Stimulated activated CD8-positive, alpha-beta memory T cell treated with anti-CD3 and anti-CD28 coated beads, Interleukin-4, amount 100 ng/mL, for 1 hour (primary cell): ENCODE results near the gene MYO1E.
"Not testable (repeated sequence)": the region's sequence is repeated elsewhere in the genome, so short reads cannot be mapped to it uniquely, and the experiment has no call there.

Experiments used
- DNase-seq, 2 donors: peaks; one replicate each; pipeline ENCODE4 v3.0.0-alpha.2; 2020; ENCODE audit warnings: low read depth in 2 of 2, low spot score in 1 of 2

MYO1E gene

DNA sequence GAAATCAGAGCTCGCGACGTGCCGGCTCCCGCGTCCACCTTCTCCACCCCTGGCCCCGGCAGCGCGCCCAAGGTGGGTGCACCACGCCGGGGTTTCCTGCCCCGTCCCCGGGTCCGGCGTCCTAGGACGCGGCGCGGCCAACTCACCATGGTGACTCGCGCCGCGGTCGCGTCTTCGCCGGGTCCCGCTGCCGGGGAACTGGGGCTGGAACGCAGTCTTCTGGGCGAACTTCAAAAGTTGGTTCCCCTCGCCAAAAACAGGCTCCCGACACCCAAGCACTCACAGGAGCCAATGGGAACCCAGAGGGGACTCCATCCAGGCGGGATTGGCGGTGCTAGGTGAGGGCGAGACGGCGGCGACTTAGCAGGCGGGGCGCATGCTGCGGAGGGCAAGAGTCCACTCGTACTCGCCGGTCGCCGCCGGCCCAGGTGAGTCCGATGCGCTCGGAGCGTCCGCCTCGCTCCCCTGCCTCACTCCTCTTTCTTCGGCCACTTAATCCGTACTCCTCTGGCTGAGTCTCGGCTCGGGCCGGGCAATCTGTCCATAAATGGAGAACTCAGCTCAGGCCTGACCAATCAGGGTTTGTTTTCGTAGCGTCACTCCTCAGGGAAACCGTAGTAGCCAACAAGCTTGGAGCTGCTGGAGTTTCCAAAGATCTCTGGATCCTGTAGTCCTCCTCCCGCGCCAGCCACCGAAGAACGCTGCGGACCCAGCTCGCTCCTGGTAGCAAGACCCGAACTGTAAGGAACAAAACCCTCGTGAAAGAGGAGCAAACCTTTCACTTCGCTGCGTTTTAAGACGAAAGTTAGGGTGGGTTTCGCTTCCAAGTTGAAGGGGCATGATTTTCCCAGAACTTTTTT lies at the start of gene MYO1E:
TSS of gene MYO1E (minus strand) at position 520 of the 860 bp plus-strand sequence. CDS start at position 149, 371 bp downstream.
- DNase-seq: peak in 1 of 2 donors; percentile 8

DNA sequence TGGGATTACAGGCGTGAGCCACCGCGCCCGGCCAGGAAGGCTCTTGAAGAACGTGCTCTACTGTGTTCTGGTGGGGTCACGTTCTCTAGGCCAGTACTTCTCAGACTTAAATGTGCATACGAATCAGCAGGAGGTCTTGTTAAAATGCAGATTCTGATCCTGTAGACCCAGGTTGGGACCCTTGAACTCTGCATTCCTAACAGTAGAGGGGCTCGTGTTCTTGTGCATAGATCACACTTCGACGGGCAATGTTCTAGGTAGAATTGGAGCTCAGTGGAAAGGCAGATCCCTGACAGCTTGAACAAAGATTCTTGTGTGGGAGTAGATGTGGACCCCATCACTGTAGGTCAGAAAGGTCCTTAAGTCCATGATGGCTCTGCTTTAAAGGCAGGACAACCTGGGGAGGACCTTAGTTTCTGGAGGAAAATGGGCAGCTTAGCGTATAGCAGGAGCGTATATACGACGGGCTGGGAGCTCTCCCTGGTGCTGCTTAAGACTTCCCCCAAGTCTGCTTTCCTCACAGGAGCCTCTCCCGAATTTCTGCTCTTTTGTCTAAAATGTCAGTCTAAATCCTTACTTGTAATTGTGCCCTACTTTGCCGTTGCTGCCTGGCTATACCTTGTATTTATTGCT lies 48.4 kb upstream of the MYO1E start:
- no peak for DNase-seq

DNA sequence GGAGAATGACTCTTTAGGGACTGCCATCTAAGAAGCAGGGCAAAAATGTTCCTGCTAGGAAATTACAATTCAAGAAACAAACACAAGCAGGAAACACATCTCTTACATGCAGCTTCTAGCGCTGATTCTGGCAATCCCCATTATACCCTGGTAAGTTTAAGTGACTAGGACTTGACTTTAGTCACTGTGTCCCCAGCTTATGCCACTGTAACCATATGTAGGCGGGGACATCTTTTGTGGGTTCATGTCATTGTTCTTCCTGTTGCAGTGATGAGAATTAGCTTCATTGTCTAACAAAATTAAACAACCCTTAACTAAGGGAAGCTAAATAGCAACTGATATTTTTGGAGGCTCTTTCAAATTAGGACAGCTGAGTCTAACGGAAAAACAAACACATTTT lies 47.4 kb upstream of the MYO1E start:
- DNase-seq: no peak

DNA sequence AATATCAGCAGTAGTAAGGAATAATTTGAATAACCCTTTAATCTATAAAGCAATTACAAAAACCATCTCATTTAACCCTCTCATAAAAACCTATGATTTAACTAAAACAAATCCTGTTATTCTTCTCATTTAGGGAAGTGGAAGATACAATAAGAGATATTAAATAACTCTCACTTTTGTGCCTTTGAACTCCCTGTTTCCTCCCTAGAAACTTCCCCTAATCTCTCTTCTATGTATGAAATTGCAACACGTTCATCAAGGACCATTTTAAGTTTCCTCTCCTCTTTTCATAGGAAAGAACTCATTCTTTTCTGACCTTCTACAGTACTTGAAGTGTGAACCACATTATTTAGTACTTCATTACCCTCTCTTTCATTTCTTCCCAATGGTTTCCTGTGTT lies 46.5 kb upstream of the MYO1E start:
- no peak for DNase-seq

DNA sequence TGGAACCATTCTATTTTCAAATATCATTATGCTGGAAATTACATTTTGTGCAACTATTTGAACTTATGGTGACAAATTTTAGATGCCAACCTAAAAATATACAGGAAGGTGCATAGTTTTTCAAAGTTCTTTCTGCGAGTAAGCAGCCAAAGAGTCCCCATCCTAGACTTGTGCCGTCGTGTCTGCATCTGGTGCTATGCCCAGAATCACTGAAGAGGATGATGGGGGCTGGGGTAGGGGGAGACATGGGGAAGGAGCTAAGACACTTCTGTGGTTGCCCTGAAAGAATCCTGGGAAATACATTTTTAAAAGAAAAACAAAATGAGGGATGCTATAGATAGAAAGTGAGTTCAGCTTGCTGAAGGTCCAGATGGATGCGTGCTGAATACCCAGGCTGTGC lies 44.1 kb upstream of the MYO1E start:
- DNase-seq: no peak

DNA sequence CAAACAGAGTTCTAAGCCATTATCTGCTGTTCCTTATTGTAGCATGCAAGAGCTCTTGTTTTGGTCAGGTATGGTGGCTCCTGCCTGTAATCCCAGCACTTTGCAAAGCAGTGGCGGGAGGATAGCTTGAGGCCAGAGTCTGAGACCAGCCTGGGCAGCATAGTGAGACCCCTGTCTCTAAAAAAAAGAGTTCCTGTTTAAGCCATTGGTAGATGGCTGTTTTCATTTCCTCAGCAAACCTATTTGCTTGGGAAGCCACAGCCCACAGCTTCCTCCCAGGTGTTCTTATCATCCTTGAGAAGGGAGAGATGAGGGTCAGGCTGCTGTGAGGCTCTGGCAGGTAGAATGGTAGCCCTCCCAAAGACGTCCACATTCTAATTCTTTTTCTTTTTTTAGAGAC lies 40.9 kb upstream of the MYO1E start:
- DNase-seq: no peak

DNA sequence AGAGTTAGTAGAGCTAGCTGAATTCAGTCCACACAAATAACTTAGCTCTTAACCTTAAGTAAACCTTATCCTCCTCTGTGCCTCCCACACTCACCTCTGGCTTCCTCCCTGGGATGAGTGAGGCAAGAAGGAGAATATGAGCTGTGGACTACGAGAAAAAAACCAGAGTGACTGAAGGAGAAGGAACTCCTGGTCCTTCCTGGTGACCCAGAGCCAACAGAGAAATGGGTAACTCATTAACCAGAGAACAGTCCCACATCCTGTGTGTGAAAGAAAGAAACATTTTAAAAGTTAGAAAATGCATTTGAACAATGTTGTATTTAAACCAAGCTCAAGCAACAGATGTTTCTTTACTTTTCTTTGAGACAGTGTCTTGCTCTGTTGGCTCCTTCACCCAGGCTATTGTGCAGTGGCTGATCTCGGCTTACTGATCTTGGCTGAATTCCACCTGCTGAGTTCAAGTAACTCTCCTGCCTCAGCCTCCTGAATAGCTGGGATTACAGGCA lies 37.8 kb upstream of the MYO1E start:
- DNase-seq: no peak

DNA sequence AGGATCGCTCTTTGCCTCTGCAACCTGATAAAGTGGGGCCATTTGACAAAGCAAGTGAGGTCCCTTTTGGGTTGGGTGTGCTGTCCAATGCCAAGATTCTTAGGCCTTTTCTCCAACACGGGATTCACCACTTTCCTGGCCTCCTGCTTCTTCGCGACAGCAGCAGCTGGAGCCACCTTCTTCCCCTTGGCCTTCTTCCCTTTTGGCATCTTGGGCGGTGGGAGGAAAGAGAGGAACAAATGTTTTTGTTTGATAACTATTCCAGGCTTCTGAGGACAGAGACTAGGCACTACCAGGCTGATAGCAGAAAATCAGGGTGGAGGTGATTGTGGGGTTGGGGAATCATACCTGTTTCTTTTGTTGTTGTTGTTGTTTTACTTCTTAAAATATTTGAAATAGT lies 35.3 kb upstream of the MYO1E start:
- DNase-seq: no peak

DNA sequence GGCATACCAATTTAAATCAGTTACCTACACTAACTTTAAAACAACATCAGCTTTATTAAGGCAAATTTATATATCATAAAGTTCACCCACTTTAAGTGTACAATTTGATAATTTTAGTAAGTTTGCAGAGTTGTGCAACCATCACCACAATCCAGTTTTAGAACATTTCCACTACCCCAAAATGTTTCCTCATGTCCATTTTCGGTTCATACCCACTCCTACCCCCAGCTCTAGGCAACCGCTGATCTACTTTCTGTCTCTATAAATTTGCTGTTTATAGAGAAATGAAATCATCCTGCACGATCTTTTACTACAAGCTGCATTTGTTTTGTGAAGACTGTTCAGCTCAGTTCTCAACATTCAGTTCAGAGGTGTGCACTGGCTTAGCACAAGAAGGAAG lies 33.8 kb upstream of the MYO1E start:
- DNase-seq: no peak

DNA sequence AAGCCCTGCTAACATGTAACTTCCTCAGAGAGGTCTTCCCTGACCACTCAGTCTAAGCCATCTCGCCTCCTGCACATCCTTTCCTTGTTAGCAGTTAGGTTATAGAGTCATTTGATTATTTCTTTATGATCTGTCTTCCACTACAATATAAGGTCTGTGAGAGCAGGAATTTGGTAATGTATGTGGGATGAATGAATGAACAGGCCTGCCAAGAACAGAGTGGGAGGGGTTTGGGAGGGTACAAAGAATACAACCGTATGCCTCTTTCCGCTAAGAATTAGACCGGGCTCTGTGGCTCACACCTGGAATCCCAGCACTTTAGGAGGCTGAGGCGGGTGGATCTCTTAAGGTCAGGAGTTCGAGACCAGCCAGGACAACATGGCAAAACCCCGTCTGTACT lies 32.4 kb upstream of the MYO1E start:
- no peak for DNase-seq

DNA sequence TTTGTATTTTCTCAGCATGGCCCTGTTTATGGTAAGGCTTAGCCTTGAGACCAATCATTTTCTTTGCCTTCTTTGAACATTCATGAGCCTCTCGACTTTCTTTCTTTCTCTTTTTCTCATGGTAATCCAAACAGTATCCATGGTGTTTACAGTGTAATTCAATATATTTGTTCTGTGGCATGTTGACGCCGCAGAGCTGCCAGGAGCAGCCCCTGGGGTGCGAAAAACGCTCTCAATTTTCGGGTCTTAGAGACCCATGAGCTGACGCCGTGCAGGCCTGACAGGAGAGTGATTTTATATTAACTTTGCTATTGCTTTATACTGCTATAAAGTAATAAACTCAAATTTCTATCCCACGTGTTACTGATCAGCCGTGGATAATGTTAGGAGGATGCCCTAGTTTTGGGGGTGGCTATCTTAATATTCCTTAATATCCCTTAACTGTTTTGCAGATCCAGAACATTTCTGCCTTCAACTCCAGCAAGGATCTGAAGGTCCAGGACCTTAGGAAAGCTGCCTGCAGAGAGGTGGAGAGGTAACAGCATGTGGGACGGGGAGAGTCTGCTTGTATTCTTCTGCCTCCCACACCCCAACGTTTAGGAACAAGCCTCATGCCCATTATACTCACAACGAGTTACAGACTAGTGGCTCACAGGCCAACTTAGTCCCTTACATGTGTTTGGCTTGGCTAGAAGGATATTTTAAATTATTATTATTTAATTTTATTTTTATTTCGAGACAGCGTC lies 29.3 kb upstream of the MYO1E start:
- no peak for DNase-seq

DNA sequence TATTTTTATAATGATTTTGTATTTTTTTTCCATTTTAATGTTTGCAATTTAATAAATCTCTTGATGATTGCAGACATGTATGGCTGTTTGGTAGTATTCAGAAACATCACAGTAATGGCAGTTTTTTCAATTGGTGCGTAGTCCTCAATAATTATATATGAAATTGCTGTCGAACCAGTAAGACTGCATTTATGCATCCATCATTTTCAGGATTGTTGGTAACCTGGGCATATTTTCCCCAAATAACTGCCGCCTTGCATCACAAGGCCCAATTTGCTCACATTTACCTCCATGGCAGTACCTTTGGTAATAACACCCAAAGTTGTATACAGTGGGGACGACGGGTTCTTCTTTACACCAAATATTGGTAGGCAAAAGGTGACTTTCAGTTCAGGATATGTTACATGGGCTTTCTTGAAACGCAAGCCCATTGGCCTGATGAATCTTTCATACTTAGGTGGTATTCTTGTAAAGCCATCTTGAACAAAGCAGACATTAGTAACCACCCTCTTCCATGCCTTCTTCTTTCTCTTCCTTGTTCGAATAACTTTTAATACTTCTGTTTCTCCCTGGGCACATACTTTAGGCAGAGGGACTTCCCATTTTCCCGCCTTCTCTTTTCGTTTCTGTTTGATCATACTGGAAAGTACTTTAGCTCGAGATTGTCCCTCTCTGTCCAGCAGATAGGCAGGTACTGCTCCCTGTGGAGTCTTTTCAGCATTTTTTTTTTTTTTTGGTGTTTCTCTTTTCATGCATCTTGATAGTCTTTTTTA lies 28.6 kb upstream of the MYO1E start:
- not testable (repeated sequence) for DNase-seq

DNA sequence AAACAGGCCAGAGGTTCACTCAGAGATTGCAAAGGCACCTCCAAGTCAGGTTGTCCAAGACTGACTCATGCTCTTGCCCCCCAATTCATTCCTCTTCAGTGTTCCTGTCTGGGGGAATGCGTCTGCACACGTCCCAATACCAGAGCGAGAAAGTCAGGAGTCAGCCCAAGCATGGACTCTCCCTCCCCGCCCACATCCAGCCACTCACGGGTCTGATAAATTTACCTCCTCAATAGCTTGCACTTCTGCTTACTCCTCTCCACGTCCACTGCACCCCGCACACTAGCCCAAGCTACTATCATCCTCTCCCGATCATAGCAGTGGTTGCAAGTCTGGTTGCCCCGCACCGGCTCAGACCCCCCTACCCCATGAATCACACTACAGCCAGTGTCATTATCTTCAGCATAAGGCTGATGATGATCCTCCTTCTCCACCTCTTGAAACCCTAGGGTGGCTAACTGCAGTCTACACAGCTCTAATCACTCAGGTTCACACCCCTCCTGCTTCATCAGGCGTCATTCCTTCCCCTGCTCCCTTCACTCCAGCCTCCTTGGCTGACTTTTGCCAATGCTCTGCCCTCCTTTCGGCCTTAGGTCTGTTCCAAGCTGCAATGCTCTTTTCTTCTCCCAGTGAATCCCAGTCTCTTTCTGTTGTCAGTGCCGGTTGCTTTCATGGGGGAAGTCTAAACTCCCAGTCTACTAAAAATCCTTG lies 27.6 kb upstream of the MYO1E start:
- no peak for DNase-seq

DNA sequence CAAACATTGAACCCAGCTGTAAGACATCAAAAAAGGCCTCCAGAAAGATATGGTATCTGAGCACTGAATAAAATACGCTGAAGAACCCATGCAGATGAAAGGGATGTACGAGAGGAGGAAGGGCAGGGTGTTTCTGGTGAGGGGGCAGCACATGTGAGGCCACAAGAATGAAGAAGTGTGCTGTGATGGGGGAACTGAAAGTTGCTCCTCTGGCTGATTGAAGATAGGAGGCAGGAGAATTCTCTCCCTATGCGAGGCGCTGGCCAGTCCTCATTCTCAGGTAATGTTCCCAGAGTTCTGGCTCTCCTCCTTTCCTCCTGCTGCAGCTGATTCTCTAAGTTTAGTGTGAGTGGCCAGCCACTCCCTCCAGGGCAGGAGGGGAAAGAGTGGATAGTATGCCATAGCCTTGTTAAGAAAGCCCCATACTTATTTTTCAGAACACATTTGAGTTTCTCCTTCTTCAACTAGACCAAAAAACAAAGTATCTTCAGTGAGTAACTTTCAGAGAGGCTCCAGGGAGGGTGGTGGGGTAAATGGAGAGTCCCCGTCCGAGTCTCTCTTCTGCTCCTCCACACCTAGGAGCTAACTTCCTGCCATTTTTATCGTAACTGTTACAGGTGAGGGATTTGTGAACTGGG lies 26.9 kb upstream of the MYO1E start:
- DNase-seq: no peak

DNA sequence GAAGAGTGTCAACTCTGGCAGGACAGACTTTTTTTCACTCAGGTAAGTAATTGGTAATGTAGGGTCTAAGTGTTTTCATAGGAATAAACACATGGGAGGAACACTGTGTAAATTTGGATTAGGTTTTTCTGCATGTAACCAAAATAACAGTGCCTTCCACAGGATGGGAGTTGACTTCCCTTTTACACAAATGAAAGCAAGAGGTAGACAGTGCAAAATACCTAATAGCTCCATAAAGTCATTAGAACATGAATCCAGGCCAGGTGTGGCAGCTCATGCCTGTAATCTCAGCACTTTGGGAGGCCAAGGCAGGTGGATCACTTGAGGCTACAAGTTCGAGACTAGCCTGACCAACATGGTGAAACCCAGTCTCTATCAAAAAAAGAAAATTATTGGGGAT lies 25.5 kb upstream of the MYO1E start:
- no peak for DNase-seq

DNA sequence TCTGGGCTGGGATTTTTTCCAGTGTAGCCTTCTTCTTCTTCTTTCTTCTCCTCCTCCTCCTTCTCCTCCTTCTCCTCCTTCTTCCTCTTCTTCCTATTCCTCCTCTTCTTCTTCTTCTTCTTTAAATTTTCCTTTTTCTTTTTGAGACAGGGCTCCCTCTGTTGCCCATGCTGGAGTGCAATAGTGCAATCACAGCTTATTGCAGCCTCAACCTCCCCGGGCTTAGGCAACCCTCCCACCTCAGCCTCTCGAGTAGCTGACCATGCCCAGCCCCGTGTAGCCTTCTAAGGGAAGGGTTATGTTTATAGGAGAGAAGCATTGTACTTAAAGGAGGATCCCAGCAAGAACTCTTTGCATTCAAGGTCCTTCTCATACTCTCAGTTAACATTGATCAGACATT lies 24.0 kb upstream of the MYO1E start:
- no peak for DNase-seq

DNA sequence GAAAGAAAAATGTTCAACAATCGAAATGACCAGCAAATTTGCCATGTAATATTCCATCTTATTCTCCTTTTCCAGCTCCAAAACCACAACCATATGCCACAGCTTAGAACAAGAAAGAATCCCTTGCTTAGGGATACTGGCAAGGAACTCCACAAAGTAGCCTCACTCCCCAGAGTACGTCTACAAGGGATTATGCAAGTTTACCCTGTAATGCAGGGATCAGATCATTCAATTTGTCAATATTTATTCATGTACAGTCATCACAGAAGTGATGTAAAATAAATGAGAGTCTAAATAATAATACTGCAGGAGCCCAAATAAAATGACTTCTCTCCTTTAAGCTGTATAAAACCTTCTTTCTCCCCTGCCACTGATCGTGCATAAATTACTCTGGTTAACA lies 23.5 kb upstream of the MYO1E start:
- DNase-seq: no peak

DNA sequence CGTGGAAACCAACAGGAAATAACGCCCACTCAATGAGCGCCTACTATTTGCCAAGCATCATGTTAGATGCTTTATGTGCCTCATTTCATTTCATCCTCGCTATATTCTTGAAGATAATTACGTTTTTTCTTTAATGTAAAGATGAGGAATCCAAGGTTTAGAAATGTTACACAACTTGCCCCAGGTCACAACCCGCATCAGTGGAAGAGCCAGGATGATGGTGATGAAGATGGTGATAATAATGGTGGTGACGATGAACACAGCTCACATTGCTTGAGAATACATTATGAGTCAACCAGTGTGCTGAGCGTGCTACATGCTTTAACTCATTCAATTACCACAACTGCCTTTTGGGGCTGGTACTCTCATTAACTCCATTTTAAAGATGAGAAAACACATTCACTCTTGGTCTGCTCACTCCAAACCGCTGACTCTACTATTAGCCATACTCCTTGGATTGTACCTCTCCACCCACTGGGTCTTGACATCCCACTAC lies 21.5 kb upstream of the MYO1E start:
- DNase-seq: no peak

DNA sequence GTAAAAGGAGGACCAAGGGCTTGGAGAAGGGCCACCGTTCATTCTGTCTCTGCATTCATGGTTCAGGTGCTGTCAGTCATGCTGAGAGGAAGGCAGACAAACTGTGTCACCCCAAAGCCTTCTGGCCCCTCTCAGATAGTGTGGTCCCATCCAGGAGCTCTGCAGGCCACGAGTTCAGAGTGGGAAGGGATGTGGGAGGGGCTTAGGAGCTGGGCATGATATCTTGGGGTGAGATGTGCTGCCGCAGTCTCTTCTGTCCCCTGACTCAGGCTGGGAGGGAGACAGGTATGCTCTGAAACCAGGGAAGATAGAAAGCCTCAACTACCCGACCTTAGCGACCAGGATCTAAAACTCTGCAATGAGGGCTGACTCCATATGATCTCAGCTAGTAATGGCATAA lies 19.6 kb upstream of the MYO1E start:
- no peak for DNase-seq

DNA sequence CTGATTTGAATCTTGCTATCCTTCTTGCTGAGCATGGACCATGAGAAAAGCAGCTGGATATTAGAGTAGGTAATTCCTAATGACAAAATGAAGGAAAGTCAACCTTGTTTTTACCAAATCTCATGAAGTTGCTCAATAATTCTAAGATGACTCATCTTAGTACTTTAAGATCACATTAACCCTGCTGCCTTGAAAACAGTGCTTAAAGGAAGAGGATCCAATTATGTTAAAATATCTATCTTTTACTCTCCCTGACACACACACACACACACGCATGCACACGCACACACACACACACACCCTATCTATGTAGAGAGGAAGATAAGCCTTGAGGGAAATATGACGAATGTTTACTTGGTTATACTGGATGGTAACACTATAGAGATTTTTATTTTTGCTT lies 16.0 kb upstream of the MYO1E start:
- DNase-seq: no peak
